GM04503 (cell line): ENCODE results near the gene SEMA5A.

Experiments used
- DNase-seq: peaks from one replicate; pipeline ENCODE4 v3.0.0-alpha.2; 2012; ENCODE audit warnings: low read depth

SEMA5A gene

GRCh38 chr5:9212605-9213004, 333.3 kb downstream of the SEMA5A start:
- DNase-seq, result no peak

- DNase-seq, result no peak
Observed at GRCh38 chr5:9209846-9210492, 335.9 kb downstream of the SEMA5A start.

GRCh38 chr5:9207817-9208418, 338.0 kb downstream of the SEMA5A start:
- no peak for DNase-seq

- DNase-seq, result no peak
Observed at GRCh38 chr5:9202636-9203035, 343.2 kb downstream of the SEMA5A start.

GRCh38 chr5:9201761-9202160, 344.1 kb downstream of the SEMA5A start:
- DNase-seq, result no peak

- DNase-seq, result no peak
Observed at GRCh38 chr5:9201011-9201410, 344.9 kb downstream of the SEMA5A start.

GRCh38 chr5:9198394-9198793, 347.5 kb downstream of the SEMA5A start:
- DNase-seq, result no peak

GRCh38 chr5:9197881-9198260, 348.0 kb downstream of the SEMA5A start:
- no peak for DNase-seq

- no peak for DNase-seq
Observed at GRCh38 chr5:9196403-9197227, 349.3 kb downstream of the SEMA5A start.

GRCh38 chr5:9194509-9194908, 351.4 kb downstream of the SEMA5A start:
- peak; percentile 63 for DNase-seq

GRCh38 chr5:9192266-9192665, 353.6 kb downstream of the SEMA5A start:
- DNase-seq, result no peak

- DNase-seq, result no peak
Observed at GRCh38 chr5:9189681-9190080, 356.2 kb downstream of the SEMA5A start.

GRCh38 chr5:9188956-9189355, 356.9 kb downstream of the SEMA5A start:
- no peak for DNase-seq

- DNase-seq, result peak; percentile 88
Observed at GRCh38 chr5:9188131-9188530, 357.7 kb downstream of the SEMA5A start.

- DNase-seq, result no peak
Observed at GRCh38 chr5:9187614-9188013, 358.3 kb downstream of the SEMA5A start.

GRCh38 chr5:9186069-9186468, 359.8 kb downstream of the SEMA5A start:
- no peak for DNase-seq

GRCh38 chr5:9183992-9184391, 361.9 kb downstream of the SEMA5A start:
- no peak for DNase-seq

- no peak for DNase-seq
Observed at GRCh38 chr5:9182899-9183695, 362.8 kb downstream of the SEMA5A start.

- DNase-seq, result no peak
Observed at GRCh38 chr5:9176641-9177040, 369.2 kb downstream of the SEMA5A start.

GRCh38 chr5:9174446-9174845, 371.4 kb downstream of the SEMA5A start:
- DNase-seq, result no peak

GRCh38 chr5:9173281-9174048, 372.4 kb downstream of the SEMA5A start:
- peak; percentile 90 for DNase-seq

- no peak for DNase-seq
Observed at GRCh38 chr5:9170026-9170425, 375.8 kb downstream of the SEMA5A start.
